GM12865 (cell line): Measurements from ENCODE around the gene MYL7.

Source experiments
- DNase-seq: peaks from one replicate; pipeline ENCODE4 v3.0.0; 2010; ENCODE audit warnings: low read depth
- H3K4me3 ChIP-seq: 2 replicates; pipeline ENCODE4 v1.5.1; 2011; ENCODE audit warnings: mild to moderate bottlenecking, low read depth, low read length, control low read depth
- TF ChIP-seq, protein P1 (sequence below): IDR thresholded peaks from 2 replicates; pipeline ENCODE4 v1.5.1; 2011; ENCODE audit warnings: low read length, control low read depth, low read depth, inconsistent platforms; ENCODE audit not compliant: insufficient read depth; ENCODE audit errors: missing control alignments

The MYL7 gene

DNA sequence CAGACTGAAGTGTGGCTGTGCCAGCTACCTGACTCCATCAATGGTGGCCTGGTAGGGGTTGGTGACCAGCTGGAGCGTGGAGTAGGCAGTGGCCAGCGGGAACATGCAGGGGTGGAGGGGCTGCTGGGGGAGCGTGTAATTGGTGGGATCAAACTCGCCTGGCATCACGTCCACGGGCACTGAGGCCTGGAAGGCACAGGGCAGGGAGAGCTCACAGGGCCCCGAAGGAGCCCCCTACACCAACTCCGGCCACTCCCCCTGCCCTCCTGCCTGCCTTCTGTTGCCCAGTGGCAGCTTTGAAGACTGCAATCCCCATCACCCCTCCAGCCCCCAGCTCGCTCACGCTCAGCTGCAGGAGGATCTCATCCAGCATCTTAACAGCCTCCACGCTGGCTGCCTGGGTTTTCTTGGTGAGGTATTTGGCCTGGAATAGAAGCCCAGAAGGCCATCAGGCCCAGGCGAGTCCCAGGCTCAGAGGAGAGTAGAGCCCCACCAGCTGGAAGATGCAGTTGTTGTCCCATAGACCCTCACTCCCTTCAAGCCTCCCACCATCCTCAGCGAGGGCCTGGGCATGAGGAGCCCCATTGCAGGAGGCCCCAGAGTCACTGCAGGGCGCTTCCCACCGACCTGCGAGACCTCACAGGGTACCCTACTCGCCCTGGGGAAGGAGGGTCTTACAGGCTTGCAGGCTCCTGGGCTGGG lies 24.9 kb downstream of the MYL7 start:
- DNase-seq: no peak
- TF ChIP-seq, protein P1, sequence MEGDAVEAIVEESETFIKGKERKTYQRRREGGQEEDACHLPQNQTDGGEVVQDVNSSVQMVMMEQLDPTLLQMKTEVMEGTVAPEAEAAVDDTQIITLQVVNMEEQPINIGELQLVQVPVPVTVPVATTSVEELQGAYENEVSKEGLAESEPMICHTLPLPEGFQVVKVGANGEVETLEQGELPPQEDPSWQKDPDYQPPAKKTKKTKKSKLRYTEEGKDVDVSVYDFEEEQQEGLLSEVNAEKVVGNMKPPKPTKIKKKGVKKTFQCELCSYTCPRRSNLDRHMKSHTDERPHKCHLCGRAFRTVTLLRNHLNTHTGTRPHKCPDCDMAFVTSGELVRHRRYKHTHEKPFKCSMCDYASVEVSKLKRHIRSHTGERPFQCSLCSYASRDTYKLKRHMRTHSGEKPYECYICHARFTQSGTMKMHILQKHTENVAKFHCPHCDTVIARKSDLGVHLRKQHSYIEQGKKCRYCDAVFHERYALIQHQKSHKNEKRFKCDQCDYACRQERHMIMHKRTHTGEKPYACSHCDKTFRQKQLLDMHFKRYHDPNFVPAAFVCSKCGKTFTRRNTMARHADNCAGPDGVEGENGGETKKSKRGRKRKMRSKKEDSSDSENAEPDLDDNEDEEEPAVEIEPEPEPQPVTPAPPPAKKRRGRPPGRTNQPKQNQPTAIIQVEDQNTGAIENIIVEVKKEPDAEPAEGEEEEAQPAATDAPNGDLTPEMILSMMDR: no peak
- H3K4me3 ChIP-seq: no peak overlapping the region

DNA sequence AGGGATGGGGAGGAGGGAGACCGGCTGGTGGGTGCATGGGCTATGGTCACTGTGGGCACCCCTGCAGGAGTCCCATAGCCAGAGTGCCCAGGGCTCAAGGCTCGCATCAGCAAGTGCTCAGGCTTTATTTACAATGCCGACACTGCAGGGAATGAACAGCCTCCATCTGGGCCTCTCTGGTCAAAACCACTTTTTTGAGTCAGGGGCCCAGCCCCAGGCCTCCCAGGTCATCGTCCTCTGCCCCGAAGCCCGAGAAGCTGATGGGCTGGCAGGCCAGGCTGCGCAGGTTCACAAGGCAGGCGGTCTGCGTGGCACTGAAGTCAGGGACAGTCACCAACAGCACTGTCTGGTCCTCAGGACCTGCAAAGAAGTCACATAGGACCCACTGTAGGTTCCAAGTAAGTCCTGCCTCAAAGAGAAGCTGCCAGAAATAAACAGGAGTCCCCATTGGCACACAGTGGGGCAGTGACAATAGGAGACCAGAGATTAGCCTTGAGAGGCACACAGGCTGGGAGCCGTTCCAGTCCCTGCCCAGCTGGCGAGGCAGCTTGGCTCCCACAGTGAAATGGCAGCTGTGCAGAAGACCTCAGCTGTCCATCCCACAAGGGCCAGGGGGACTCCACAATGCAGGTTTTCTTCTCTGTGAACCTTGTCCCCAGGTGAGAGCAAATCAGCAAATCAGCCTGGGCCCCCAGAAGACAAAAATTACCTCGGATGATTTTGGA lies 26.4 kb downstream of the MYL7 start:
- no peak overlapping the region for H3K4me3 ChIP-seq
- TF ChIP-seq, protein P1: no peak
- no peak for DNase-seq

DNA sequence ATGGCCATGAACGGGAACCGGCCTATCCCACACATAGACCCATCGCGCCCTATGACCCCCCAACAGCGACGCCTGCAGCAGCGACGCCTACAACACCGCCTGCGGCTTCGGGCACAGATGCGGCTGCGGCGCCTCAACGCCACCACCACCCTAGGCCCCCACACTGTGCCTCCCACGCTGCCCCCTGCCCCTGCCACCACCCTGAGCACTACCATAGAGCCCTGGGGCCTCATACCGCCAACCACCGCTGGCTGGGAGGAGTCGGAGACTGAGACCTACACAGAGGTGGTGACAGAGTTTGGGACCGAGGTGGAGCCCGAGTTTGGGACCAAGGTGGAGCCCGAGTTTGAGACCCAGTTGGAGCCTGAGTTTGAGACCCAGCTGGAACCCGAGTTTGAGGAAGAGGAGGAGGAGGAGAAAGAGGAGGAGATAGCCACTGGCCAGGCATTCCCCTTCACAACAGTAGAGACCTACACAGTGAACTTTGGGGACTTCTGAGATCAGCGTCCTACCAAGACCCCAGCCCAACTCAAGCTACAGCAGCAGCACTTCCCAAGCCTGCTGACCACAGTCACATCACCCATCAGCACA lies 27.3 kb downstream of the MYL7 start:
- no peak for DNase-seq
- H3K4me3 ChIP-seq: no peak overlapping the region
- TF ChIP-seq, protein P1: no peak

DNA sequence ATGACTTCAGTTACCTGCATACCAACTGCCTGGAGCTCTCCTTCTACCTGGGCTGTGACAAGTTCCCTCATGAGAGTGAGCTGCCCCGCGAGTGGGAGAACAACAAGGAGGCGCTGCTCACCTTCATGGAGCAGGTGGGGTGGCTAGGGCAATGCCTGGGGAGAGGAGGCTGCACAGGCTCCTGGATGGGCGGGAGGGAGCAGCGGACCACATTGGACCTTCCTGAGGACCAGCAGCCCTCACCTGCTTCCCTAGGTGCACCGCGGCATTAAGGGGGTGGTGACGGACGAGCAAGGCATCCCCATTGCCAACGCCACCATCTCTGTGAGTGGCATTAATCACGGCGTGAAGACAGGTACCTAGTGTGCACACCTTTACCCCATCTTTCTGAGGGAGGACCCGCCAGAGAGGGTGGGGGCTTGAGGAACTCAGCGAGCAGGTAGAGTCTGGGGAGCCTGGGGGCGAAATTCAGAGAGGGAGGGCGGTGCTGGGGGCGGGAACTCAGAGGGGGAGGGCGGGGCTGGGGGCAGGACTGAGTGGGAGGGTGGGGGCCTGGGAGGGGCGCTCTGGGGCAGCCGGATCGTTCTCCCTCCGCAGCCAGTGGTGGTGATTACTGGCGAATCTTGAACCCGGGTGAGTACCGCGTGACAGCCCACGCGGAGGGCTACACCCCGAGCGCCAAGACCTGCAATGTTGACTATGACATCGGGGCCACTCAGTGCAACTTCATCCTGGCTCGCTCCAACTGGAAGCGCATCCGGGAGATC lies 28.0 kb downstream of the MYL7 start:
- H3K4me3 ChIP-seq: no peak overlapping the region
- TF ChIP-seq, protein P1: no peak
- DNase-seq: no peak

DNA sequence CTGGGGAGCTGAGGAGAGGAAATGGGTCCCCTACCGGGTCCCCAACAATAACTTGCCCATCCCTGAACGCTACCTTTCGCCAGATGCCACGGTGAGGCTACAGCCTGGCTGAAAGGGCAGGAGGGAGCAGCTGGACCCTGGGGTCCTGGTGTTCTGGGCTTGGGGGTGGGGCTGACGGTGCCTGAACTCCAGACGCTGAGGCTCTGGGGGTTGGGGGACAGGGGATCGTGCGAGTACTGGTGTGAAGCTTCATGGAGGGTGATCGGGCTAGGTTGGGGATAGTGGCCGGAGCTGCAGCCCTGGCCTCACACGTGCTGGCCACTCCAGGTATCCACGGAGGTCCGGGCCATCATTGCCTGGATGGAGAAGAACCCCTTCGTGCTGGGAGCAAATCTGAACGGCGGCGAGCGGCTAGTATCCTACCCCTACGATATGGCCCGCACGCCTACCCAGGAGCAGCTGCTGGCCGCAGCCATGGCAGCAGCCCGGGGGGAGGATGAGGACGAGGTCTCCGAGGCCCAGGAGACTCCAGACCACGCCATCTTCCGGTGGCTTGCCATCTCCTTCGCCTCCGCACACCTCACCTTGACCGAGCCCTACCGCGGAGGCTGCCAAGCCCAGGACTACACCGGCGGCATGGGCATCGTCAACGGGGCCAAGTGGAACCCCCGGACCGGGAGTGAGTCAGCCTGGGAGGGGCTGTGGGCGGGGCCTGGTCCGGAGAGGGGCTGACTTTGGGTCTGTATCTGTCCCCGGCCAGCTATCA lies 28.7 kb downstream of the MYL7 start:
- H3K4me3 ChIP-seq: no peak overlapping the region
- DNase-seq: no peak
- TF ChIP-seq, protein P1: no peak

DNA sequence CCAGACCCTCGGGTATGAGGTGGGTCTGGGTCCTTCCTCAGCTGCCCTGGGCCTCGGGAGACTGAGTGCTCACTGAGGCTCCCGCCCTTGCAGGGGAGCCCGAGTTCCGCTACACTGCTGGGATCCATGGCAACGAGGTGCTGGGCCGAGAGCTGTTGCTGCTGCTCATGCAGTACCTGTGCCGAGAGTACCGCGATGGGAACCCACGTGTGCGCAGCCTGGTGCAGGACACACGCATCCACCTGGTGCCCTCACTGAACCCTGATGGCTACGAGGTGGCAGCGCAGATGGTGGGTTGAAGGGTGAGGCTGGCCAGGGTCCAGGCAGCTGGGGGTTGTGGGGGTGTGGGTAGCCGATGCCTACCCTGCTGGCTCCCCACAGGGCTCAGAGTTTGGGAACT lies 29.4 kb downstream of the MYL7 start:
- DNase-seq: no peak
- H3K4me3 ChIP-seq: no peak overlapping the region
- TF ChIP-seq, protein P1: no peak
